HG02884 (cell line): Measurements from ENCODE around the gene ARNT2.

Experiments used
- ATAC-seq: cut with Tn5 transposase; IDR thresholded peaks from one replicate; pipeline ENCODE4 v1.9.1; 2021; ENCODE audit warnings: mild to moderate bottlenecking, moderate library complexity; ENCODE audit not compliant: unreplicated experiment

ARNT2 gene

GRCh38 chr15:80568876-80569605 lies 164.9 kb downstream of the ARNT2 start:
- ATAC-seq = no peak

DNA sequence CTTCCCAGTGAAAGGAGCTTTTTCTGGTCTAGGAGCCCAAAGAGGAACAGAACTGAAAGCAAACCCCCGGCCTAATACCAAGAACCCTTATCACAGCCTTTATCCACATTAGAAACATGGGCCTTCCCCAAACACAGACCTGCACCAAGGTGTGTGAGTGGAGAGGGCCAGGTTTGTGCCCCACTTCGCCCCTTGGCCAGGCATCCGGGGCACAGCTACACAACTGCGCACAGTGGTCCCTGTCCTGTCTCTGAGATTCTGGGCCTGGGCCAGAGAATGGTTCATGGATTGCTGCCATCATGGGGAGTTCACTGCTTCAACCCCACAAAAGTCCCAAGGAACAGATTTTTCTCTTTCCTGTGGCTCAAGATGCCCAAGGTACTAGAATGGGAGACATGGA lies 165.5 kb downstream of the ARNT2 start:
- no peak for ATAC-seq

DNA sequence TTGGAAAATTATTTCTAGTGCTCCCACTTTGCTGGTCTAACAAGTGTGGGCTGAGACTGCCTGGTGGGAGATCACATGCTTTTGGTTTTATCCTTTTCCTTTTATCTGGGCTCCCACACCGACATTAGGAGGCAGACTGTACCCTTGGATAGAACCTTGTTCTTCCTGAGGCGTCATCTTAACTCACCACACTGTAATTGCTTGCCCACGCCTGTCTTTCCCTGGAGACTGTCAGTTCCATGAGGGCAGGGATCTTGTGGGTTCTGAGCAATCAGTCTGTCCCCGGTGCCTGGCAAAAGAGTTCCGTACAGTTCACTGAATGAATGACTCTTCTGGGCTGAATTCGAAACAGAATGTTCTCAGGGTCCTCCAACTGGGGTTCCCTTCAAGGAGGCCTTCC lies 166.4 kb downstream of the ARNT2 start:
- no peak for ATAC-seq

- ATAC-seq = no peak
Observed at GRCh38 chr15:80572337-80572736, 168.2 kb downstream of the ARNT2 start.

- ATAC-seq = no peak
Observed at GRCh38 chr15:80573606-80574005, 169.4 kb downstream of the ARNT2 start.

GRCh38 chr15:80574590-80574989 lies 170.4 kb downstream of the ARNT2 start:
- ATAC-seq = no peak

DNA sequence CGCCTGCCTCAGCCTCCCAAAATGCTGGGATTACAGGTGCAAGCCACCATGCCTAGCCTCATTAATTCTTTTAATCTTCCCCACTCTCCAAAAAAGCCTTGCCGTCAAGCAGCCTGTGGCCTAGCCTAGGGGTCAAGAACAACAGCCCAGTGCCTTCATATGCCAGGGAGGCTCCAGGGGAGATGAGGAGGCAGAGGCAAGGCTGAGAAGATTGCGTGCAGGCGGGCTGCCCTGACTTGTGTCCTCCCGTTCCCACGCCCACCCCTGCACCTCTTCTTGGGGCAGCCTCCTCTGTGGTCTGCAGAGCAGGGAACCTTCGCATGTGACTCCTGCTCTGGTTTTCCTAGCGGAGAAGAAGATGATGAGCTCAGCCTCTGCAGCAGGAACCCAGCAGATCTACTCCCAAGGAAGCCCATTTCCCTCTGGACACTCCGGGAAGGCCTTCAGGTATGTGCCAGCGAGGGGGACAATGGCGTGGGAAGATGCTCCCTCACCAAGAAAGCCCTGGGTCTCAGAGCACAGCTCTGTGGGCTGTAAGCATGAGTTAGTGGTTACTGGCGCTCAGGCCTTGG lies 172.4 kb downstream of the ARNT2 start:
- no peak for ATAC-seq

DNA sequence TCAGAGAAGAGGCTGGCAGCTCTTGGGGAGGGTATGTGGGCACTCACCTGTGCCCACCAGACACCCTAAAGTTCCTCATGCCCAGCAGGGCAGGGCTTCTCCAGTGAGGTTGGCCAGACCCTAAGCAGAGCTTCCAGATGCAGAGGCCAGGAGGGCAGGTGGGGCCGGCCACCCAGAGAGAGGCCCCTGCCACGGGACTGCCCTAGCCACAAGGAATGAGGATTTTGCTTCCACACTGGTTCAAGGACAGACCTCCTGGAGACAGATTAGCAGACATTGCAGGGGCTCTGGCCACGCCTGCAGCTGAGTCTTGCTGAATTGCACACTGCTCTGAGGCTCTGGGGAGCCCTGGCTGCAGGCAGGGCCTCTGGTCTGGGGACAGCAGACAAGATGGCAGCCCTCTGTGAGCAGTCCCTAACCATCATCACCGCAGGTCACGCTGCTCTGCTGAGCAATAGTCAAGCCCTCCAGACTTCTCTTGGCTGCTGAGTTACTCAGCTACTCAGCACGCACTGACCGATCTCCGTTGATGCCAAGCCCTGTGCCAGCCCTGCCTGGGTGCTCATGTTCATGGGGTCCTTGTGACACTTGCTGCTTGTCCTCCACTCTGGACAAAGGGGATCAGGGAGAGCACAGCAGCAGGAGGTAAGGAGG lies 173.5 kb downstream of the ARNT2 start:
- no peak for ATAC-seq

DNA sequence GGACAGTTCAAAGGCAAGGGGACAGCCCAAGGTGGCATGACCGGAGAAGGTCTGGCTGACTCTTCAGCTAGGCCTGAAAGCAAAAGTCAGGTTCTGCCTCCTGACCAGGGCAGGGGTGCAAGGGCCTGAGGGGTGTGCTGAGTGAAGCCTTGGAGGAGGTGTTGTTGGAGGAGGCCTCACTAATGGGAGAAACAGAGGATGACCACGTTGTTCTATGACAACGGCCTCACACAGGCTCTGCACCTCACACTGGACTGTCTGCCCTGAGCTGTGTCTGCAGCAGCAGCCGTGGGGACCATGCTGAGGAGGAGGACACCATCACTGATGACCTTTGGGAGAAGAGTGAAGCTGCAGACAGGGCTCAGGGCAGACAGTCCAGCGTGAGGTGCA lies 174.0 kb downstream of the ARNT2 start:
- no peak for ATAC-seq

DNA sequence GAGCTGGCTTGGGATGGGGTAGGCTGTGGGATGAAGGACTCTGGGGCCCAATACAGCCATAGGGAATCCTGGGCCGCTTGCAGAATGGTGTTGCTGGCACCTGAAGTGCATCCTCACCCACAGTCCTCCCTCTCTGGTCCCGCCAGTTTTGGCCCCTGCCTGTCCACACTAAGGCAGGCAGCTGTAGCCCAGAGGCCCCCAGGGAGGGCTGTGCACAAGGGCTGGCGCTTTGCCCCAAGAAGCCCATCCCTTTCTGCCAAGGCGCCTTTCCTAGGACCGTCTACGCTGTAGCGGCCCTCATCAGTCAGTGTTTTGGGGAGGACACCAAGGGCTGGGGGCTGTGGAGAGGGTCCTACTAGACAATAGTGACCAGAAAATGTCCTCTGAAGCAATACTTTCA lies 174.7 kb downstream of the ARNT2 start:
- no peak for ATAC-seq

DNA sequence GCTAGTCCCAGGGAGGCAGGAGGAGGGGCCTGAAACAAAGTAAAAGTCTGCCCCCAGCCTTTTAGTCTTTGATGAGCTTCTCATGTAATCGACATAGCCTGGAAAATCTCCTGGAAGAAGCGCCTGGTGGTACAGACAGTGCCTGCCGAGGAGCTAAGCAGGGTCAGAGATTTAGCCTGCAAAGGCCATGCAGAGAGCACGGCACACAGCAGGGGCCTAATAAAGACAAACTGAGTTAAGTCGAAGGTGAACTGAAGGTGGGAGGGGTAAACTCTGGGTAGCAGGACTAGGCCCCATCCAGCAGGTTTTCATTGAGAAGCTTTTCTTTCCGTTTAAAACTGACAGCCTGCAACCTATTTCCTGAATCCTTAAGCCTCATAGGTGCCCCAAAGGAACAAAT lies 175.4 kb downstream of the ARNT2 start:
- no peak for ATAC-seq

- ATAC-seq = no peak
Observed at GRCh38 chr15:80580106-80580505, 175.9 kb downstream of the ARNT2 start.

- ATAC-seq = no peak
Observed at GRCh38 chr15:80580536-80581260, 176.5 kb downstream of the ARNT2 start.

DNA sequence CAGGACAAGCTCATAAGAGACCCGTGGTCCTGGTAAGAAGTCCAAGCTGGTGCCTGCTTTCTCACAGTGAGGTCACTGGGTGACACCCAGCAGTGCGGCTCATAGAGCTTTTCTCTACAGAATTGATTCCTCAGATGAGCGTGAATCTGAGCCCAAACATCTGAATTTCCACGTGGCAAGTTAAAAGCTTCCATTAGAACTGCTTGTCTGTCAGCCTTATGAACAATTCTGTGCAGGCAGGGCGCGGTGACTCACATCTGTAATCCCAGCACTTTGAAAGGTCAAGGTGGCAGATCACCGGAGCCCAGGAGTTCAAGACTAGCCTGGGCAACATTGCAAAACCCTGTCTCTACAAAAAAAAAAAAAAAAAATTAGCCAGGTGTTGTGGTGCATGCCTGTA lies 177.8 kb downstream of the ARNT2 start:
- ATAC-seq = no peak

- no peak for ATAC-seq
Observed at GRCh38 chr15:80582816-80583423, 178.7 kb downstream of the ARNT2 start.

DNA sequence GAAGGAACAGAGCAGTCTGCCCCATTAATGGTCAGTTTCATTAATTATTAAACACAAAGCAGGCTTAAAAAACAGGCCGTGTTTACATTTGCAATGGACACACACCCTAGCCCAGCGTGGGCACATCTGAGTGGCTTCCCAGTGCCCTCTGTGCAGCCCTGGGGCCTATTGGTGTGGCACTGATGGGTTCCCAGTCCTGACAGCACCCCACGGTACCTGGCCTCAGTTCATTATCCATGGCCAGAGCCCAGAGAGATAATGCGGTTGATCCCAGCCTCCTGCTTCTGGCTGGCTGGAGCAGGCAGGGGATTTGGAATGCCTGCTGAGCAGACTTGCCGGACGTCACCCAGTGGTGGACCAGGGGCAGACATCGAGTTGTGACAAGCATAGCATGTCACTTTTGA lies 180.4 kb downstream of the ARNT2 start:
- no peak for ATAC-seq

- ATAC-seq = no peak
Observed at GRCh38 chr15:80584973-80585525, 180.9 kb downstream of the ARNT2 start.

GRCh38 chr15:80585544-80586018 lies 181.4 kb downstream of the ARNT2 start:
- ATAC-seq = no peak

DNA sequence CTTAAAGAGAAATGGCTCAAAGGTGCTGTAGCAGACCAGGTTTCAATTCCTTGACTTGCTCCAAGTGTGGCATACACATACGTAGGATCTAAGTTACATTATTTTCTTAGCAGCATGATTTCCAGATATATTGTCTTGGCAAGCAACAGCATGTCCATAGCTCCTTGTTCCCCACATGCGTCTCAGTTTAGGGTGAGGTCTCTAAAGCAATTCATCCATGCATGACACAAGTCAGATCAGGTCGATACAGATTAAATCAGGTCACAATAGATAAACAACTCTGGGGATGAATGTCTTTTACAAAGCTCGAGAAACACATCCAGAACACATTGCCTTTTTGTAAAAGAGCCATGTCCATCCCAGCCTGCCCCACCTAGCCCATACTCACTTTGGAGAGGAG lies 182.0 kb downstream of the ARNT2 start:
- no peak for ATAC-seq

GRCh38 chr15:80587007-80587406 lies 182.8 kb downstream of the ARNT2 start:
- ATAC-seq = no peak
